ENCODE data around the gene CEL.

DNA sequence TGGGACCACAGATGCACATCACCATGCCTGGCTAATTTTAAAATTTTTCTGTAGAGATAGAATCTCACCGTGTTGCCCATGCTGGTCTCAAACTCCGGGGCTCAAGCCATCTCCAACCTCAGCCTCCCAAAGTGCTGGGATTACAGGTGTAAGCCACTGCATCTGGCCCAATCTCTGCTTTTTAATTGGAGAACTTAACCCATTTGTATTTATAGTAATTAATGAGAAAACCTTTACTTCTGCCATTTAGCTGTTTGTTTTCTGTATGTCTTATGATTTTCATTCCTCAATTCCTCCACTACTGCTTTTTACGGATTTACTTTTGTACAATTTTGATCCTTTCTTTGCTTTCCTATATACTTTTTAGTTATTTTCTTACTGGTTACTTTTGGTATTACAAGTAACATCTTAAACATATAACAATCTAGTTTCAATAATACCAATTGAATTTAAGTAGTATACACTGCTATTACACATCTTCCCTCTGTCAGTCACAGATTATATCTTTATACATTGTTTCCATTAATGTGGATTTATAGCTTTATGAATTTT, 33.1 kb downstream of the CEL start:
- TF ChIP-seq, protein P1, sequence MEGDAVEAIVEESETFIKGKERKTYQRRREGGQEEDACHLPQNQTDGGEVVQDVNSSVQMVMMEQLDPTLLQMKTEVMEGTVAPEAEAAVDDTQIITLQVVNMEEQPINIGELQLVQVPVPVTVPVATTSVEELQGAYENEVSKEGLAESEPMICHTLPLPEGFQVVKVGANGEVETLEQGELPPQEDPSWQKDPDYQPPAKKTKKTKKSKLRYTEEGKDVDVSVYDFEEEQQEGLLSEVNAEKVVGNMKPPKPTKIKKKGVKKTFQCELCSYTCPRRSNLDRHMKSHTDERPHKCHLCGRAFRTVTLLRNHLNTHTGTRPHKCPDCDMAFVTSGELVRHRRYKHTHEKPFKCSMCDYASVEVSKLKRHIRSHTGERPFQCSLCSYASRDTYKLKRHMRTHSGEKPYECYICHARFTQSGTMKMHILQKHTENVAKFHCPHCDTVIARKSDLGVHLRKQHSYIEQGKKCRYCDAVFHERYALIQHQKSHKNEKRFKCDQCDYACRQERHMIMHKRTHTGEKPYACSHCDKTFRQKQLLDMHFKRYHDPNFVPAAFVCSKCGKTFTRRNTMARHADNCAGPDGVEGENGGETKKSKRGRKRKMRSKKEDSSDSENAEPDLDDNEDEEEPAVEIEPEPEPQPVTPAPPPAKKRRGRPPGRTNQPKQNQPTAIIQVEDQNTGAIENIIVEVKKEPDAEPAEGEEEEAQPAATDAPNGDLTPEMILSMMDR (IDR thresholded peaks at IDR 0.05; ENCODE audit: insufficient read depth, low read length): no peak
- no peak for TF ChIP-seq GABPA (IDR thresholded peaks at IDR 0.05; ENCODE audit: low read depth)

Measured in HL-60 (cell line).